ENCODE results near the gene MYF6. TPM values are rescaled to one million over a fixed set of nuclear protein-coding genes. Genes with fewer than 3 reads are reported as not detected.

MYF6 gene
- total and polyA plus RNA-seq, 2 of the 8 experiments (the other 6 are each of a cell fraction or from before 2014, with no cell fraction given) = 0.39 TPM; not detected in 1

DNA sequence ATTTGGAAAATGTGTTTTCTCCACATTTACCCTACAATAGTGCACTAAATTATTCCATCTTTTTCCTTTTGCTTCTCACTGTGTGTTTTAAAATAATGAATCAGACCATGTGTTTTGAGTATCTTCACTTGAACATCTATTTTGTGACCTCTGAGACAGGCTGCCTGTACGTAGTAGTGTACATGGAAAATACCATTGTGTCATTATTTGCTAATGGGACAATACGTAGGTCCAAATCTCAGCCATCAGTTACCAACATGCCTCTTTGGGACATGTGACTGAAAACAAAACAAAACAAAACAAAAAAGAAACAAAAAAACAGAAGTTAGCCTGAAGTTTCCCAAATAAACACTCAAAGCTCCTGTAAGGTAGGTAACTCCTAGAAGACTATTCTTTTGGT is 7.1 kb upstream of the MYF6 start:
- DNase-seq (ENCODE audit: low read depth in 1 of 2, low spot score in 2 of 2) (no peak), FAIRE-seq (no peak)
- no peak overlapping the region for H2BK5ac ChIP-seq (ENCODE audit: low read depth, low read length)
- no peak overlapping the region for H2AFZ ChIP-seq (ENCODE audit: low read length)
- H4K8ac ChIP-seq (ENCODE audit: extremely low read depth, insufficient read depth, low read length) = no peak overlapping the region
- H3K23me2 ChIP-seq (ENCODE audit: low read depth, low read length) = no peaks in the 10 kb centered on the region
- H2BK120ac ChIP-seq (replicated peaks; ENCODE audit: low read depth, low read length) = no peak overlapping the region
- no peak overlapping the region for H3K9ac ChIP-seq (replicated peaks in 1 of 4; ENCODE audit: extremely low read depth in 1 of 4, low read depth in 3 of 4, low read length in 3 of 4)
- POLR2A ChIA-PET (ENCODE audit: partially characterized antibody) = no interaction called here
- no peaks in the 10 kb centered on the region for H3K79me2 ChIP-seq (ENCODE audit: control insufficient read depth in 1 of 2, insufficient read depth in 2 of 2, low read length in 2 of 2)
- no peak overlapping the region for H3K4me2 ChIP-seq (ENCODE audit: insufficient read depth in 1 of 2, low read depth in 2 of 2, low read length in 2 of 2)
- no peak overlapping the region for H3K56ac ChIP-seq (replicated peaks; ENCODE audit: insufficient read length, low read depth, low read length)
- no peaks in the 10 kb centered on the region for H3K9me3 ChIP-seq (ENCODE audit: insufficient read depth in 2 of 2, low read depth in 1 of 2, low read length in 1 of 2)
- no peak overlapping the region for H4K5ac ChIP-seq (ENCODE audit: insufficient read length, low read depth, low read length)
- no peak overlapping the region for H2BK20ac ChIP-seq (ENCODE audit: low read length)
- peaks cover 0 to 4% (median 2%) of the 10 kb centered on the region in 4 experiments; a peak in 4 of 7 replicates for H3K4me1 ChIP-seq (replicated peaks in 1 of 4; ENCODE audit: control insufficient read depth in 3 of 4, insufficient read depth in 4 of 4, low read length in 3 of 4)
- peaks cover 0 to 12% (median 2%) of the 10 kb centered on the region in 4 experiments; a peak in 3 of 7 replicates for H3K27me3 ChIP-seq (replicated peaks in 1 of 4; ENCODE audit: control insufficient read depth in 3 of 4, extremely low read depth in 1 of 4, insufficient read depth in 3 of 4, low read length in 3 of 4)
- H3K4ac ChIP-seq (replicated peaks; ENCODE audit: insufficient read length, low read depth, low read length) = no peak overlapping the region
- no peak overlapping the region for H3K27ac ChIP-seq (ENCODE audit: low read depth, low read length)
- WGBS, 2 experiments (ENCODE audit: extremely low coverage in 1 of 2, insufficient coverage in 1 of 2, insufficient read length in 1 of 2, insufficient replicate concordance in 2 of 2, low coverage in 1 of 2, low lambda C conversion rate in 2 of 2, missing lambda C conversion rate in 1 of 2) = 88% methylated on average over 2 of the region's 2 CpGs; no CpG with 5 or more reads in 1 of the 2 experiments
- H3K79me1 ChIP-seq (ENCODE audit: low read depth, low read length) = no peaks in the 10 kb centered on the region
- CTCF ChIA-PET (ENCODE audit: partially characterized antibody) = interaction anchor here (2.6 kb wide), 1 partner anchor 10 kb away, joined by 9 read pairs; no protein-coding TSS in a partner anchor
- H4K91ac ChIP-seq (replicated peaks; ENCODE audit: insufficient read length, low read length) = no peak overlapping the region
- H3K14ac ChIP-seq (ENCODE audit: insufficient read length) = no peak overlapping the region
- no peak overlapping the region for H2BK15ac ChIP-seq (ENCODE audit: low read length)
- no peak overlapping the region for H2AK5ac ChIP-seq (ENCODE audit: low read depth, low read length)
- no peak overlapping the region for H3K4me3 ChIP-seq (ENCODE audit: extremely low read depth in 1 of 4, insufficient read depth in 2 of 4, low read depth in 3 of 4, low read length in 4 of 4)
- H3K18ac ChIP-seq (ENCODE audit: extremely low read depth, low read length) = no peak overlapping the region
- no peak overlapping the region for H3K23ac ChIP-seq (ENCODE audit: insufficient read length)
- no peaks in the 10 kb centered on the region for H4K20me1 ChIP-seq (replicated peaks in 1 of 2; ENCODE audit: control insufficient read depth in 1 of 2, insufficient read depth in 2 of 2, low read length in 2 of 2)
- no peak overlapping the region for H2BK12ac ChIP-seq (ENCODE audit: low read depth, low read length)
- H3K36me3 ChIP-seq (ENCODE audit: control insufficient read depth in 2 of 4, insufficient read depth in 4 of 4, low read length in 3 of 4) = no peaks in the 10 kb centered on the region
- no peak for TF ChIP-seq TAF7 (optimal IDR thresholded peaks at IDR 0.05; ENCODE audit: borderline replicate concordance, low read depth, low read length)
- TF ChIP-seq BACH1 (IDR thresholded peaks at IDR 0.05; ENCODE audit: low read length) = no peak
- TF ChIP-seq SAP30 (IDR thresholded peaks at IDR 0.05; ENCODE audit: insufficient read depth, insufficient replicate concordance, low read length) = no peak
- no peak for TF ChIP-seq SP1 (IDR thresholded peaks at IDR 0.05; ENCODE audit: low read depth, low read length)
- no peak for TF ChIP-seq TAF1 (IDR thresholded peaks at IDR 0.05; ENCODE audit: low read depth, low read length)
- no peak for TF ChIP-seq EZH2 (IDR thresholded peaks at IDR 0.05; ENCODE audit: low read depth, low read length, severe bottlenecking)
- TF ChIP-seq, protein P1, sequence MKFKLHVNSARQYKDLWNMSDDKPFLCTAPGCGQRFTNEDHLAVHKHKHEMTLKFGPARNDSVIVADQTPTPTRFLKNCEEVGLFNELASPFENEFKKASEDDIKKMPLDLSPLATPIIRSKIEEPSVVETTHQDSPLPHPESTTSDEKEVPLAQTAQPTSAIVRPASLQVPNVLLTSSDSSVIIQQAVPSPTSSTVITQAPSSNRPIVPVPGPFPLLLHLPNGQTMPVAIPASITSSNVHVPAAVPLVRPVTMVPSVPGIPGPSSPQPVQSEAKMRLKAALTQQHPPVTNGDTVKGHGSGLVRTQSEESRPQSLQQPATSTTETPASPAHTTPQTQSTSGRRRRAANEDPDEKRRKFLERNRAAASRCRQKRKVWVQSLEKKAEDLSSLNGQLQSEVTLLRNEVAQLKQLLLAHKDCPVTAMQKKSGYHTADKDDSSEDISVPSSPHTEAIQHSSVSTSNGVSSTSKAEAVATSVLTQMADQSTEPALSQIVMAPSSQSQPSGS (IDR thresholded peaks at IDR 0.05; ENCODE audit: low read length) = no peak
- no peak for TF ChIP-seq HDAC2 (IDR thresholded peaks at IDR 0.05; ENCODE audit: borderline replicate concordance in 1 of 2, low read depth in 2 of 2, low read length in 2 of 2)
- TF ChIP-seq POU5F1 (IDR thresholded peaks at IDR 0.05; ENCODE audit: low read depth, low read length) = no peak

All from H1 (cell line).